ENCODE results near the gene PSMC1.

The PSMC1 gene

DNA sequence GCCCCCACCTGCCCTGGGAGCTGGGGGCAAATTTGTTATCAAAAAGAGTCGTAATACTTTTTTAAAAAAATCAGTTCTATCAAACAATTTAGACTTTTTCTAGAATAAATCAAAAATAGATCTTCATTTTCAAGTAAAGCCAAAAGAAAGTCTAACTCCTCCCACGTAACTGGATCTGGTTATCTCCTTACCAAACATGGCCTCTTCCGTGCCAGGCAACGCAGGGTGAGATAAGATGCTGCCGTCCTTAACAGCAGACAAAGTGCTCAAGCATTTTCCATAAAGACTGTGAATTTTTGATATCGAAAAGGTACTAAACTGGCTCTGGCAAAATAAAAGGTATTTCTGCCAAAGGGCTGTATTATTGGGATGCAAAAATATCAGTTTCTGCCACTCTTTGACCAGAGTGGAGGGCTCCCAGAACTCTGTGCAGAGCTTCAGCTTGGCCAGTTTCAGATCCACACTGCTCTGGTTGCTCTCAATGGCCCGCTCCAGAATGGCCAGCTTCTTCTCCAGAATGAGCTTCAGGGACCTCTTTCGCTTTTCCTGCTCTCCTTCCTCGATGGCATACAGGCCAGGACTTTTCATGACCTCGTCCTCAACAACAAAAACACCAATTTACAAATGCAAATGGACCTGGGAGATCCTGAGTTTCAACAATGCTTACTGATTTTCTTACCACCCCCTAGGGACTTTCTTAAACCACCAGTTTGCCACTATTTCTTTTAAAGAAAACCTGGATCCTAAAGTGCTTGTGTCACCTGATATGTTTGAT, 46.4 kb downstream of the PSMC1 start:
- DNase-seq = no peak

DNA sequence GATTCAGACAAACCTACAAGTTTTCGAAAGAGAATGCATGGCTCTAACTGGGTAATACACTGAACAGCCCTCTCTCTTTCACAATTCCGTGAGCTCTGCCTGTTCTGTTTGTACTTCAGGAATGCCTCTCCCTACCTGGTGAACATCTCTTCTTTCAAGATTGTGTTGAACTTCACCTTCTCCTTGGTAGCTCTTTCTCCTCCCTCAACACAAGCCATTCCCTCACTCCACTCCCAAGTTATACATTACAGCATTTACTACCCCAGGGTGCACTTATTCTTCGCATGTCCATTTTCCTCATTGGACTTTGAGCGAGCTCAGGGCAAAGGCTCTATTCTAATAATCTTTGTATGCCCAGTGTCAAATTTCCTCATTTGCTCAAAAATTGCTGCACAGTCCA, 47.1 kb downstream of the PSMC1 start:
- no peak for DNase-seq

DNA sequence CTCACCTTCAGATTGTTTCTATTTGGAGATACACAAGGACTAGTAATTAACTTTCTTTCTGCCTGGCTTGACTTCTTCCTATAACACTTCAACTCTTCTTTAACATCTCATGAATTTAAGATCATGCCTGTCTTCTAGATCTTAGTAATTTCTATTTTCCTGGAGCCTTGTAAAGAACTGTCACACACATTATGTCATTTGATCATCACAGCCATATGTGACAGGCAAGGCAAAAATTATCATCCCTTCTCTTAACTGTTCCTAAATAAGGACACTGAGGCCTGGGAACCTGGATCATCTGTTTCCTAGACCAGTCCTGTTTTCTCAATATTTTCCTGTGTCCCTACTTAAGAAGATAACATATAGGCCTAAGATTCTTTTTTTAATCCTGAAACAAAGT, 48.1 kb downstream of the PSMC1 start:
- no peak for DNase-seq

DNA sequence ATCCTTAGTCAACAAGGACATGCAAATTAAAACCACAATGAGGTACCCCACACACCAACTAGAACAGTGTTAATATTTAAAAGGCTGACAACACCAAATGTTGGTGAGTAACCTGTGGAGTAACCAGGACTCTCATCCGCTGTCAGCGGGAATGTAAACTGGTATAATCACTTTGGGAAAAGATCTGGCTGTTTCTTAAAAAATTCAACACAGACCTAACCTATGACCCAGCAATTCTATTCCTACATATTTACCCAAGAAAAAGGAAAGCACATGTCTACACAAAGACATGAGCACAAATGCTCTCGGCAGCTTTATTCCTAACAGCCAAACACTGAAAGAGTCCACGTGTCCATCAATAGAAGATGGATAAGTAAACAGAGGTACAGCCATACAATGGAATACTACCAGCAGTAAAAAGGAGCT, 48.8 kb downstream of the PSMC1 start:
- no peak for DNase-seq

DNA sequence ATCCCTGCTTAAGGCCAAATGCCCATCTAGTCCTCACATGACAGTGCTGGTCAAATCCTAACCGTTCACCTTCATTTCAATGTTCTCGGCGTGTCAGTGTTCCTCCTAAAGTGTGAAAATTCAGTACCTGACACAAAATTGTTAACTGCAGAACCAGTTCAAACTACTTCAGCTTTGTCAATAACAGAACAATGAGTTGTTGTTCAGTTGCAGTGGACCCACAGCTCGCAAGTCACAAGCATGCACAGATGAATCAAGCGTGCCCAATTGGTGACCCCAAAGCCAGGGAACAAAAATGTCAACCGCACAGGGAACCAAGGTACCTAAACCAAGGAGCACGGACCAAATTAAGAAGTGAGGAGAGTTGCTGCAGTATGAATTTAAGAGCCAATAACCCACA, 52.2 kb downstream of the PSMC1 start:
- DNase-seq = no peak

DNA sequence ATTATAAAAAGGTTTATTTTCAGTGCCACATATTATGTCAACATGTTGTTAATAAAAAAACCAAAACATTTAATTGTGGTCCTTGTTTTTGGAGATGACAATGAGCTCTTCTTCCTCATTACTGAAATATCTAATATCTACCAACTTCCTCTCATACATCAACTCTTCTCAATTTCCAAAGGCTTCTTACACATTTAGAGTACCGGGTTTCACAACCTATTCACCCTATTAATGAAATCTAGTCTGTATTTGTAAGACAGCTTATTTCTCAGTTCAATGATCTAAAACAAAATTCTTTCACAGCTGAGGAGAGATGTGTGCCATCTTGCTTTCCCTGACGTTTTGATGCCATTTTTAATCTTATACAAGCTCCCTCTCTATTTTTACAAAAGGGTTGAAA, 60.9 kb downstream of the PSMC1 start:
- DNase-seq = no peak

DNA sequence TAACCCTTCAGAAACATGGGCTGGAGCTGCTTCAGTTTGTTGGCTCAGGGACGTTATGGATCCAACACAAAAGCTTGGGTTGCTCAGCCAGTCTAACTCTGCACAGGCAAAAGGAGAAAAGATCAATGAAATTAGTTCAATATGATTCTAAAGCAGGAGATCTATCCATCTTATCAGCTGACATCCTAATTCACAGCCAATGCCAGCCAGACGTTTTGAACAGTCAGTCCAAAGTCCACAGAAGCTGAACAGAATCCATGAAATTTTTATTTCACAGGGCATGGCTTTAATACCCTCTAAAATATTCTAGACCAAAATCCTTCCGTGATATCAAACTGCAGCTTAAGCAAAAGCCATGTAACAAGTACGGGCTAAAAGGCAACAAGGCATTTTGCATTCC, 61.7 kb downstream of the PSMC1 start:
- no peak for DNase-seq

DNA sequence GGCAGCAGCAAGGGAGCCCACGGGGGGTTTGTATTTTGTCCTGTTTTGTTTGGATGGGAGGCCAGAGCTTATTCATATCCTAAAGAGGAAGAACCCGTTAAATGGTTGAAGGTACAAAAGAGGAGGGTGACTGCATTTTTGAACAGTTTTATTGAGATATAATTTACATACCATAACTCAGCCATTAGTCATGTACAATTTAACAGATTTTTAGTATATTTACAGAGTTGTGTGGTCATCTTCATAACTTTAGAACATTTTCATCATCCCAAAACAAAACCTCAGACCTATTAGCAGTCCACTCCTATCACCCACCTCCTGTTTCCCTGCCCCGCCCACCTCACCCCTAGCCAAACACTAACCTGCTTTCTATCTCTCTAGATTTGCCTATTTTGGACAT, 62.8 kb downstream of the PSMC1 start:
- no peak for DNase-seq

DNA sequence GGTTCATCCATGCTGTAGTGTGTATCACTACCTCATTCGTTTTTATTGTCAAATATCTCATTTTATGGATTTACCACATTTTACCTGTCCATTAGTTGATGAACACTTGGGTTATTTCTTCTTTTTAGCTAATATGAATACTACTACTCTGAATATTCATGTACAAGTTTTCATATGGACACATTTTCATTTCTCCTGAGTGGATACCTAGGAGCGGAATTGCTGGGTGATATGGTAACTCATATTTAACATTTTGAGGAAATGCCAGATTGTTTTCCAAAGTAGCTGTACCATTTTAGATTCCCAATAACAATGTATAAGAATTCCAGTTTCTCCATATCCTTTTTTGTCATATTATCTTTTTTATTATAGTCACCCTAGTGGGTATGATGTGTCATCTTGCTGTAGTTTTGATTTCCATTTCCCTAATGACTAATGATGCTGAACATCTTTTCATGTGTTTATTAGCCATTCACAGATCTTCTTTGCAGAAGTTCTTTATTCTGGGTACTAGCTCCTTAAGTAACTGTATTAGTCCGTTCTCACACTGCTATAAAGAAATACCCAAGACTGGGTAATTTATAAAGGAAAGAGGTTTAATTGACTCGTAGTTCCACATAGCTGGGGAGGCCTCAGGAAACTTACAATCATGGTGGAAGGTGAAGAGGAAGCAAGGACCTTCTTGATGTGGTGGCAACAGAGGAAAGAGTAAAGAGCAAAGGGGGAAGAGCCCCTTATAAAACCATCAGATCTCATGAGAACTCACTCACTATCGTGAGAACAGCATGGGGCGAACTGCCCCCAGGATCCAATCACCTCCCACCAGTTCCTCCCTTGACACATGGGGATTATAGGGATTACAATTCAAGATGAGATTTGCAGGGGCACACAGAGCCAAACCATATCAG, 63.5 kb downstream of the PSMC1 start:
- no peak for DNase-seq

DNA sequence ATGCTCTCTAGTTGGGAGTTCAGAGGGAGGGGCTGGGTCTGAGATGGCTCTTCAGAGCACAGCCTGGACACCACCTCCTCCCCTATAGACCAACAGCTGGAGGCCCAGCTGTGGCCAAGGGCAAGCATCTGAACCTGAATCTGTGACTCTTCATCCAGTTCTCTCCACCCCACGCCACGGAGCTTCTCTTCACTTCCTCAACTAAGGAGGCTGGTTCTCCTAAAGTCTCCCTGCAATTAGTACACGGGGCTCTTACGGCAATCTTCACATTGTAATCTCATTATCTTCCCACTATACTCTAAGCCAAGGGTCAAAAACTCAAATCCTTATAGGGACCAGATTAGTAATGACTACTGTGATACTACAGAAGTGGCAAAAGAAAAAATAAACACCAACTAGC, 65.5 kb downstream of the PSMC1 start:
- no peak for DNase-seq
